Measurements from ENCODE around the gene CSF1. TPM values are rescaled to one million over a fixed set of nuclear protein-coding genes. Genes with fewer than 3 reads are reported as not detected.

CSF1 gene
- total and polyA plus RNA-seq, 2 experiments from 2014 or later = 1.4 to 3.5 TPM

DNA sequence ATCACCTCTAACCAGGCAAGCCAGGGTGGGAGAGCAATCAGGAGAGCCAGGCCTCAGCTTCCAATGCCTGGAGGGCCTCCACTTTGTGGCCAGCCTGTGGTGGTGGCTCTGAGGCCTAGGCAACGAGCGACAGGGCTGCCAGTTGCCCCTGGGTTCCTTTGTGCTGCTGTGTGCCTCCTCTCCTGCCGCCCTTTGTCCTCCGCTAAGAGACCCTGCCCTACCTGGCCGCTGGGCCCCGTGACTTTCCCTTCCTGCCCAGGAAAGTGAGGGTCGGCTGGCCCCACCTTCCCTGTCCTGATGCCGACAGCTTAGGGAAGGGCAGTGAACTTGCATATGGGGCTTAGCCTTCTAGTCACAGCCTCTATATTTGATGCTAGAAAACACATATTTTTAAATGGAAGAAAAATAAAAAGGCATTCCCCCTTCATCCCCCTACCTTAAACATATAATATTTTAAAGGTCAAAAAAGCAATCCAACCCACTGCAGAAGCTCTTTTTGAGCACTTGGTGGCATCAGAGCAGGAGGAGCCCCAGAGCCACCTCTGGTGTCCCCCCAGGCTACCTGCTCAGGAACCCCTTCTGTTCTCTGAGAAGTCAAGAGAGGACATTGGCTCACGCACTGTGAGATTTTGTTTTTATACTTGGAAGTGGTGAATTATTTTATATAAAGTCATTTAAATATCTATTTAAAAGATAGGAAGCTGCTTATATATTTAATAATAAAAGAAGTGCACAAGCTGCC lies 19.8 kb downstream of the CSF1 start:
- Histone ChIP-seq H3K36me3 (ENCODE audit: insufficient read depth) (no peaks in the 10 kb centered on the region), H3K79me2 (replicated peaks; ENCODE audit: insufficient read depth) (no peaks in the 10 kb centered on the region), H3K4me1 (ENCODE audit: insufficient read depth) (peaks cover 10% of the 10 kb centered on the region; the same call in 1 of the 2 replicates), H3F3A (replicated peaks; ENCODE audit: low read depth) (no peaks in the 10 kb centered on the region), H3K9me2 (ENCODE audit: insufficient read depth) (no peaks in the 10 kb centered on the region), H2AFZ (no peak overlapping the region), H4K20me1 (replicated peaks; ENCODE audit: insufficient read depth) (no peaks in the 10 kb centered on the region), H3K27me3 (ENCODE audit: insufficient read depth) (no peaks in the 10 kb centered on the region), H3K4me3 (no peak overlapping the region), H3K4me2 (no peak overlapping the region), H3K27ac (ENCODE audit: low read depth) (no peak overlapping the region)
- H3K27me3 Mint-ChIP-seq (ENCODE audit: insufficient read depth, low read depth, poor library complexity) = peaks cover 7% of the 10 kb centered on the region
- no peak overlapping the region for H3K4me3 Mint-ChIP-seq
- H3K36me3 Mint-ChIP-seq (ENCODE audit: low read depth) = no peaks in the 10 kb centered on the region
- H3K4me1 Mint-ChIP-seq = peaks cover 20% of the 10 kb centered on the region
- peak; percentile 15 for ATAC-seq
- no peaks in the 10 kb centered on the region; the same call in 2 of the 3 replicates for H3K9me3 Mint-ChIP-seq
- H3K27ac Mint-ChIP-seq = no peak overlapping the region; the same call in 1 of the 2 replicates
- TF ChIP-seq ZNF114 (CRISPR knock-in tag; IDR thresholded peaks at IDR 0.05) = no peak
- TF ChIP-seq, protein P1, sequence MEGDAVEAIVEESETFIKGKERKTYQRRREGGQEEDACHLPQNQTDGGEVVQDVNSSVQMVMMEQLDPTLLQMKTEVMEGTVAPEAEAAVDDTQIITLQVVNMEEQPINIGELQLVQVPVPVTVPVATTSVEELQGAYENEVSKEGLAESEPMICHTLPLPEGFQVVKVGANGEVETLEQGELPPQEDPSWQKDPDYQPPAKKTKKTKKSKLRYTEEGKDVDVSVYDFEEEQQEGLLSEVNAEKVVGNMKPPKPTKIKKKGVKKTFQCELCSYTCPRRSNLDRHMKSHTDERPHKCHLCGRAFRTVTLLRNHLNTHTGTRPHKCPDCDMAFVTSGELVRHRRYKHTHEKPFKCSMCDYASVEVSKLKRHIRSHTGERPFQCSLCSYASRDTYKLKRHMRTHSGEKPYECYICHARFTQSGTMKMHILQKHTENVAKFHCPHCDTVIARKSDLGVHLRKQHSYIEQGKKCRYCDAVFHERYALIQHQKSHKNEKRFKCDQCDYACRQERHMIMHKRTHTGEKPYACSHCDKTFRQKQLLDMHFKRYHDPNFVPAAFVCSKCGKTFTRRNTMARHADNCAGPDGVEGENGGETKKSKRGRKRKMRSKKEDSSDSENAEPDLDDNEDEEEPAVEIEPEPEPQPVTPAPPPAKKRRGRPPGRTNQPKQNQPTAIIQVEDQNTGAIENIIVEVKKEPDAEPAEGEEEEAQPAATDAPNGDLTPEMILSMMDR (conservative IDR thresholded peaks at IDR 0.05; ENCODE audit: low read depth in 2 of 2) = peak in 1 of 2 experiments; percentile 14; a peak in 1 of 4 replicates
- DNase-seq (ENCODE audit: low spot score) = peak; percentile 11

- Histone ChIP-seq H3K36me3 (ENCODE audit: insufficient read depth) (no peaks in the 10 kb centered on the region), H3K27me3 (ENCODE audit: insufficient read depth) (no peaks in the 10 kb centered on the region), H3K79me2 (replicated peaks; ENCODE audit: insufficient read depth) (no peaks in the 10 kb centered on the region), H3K4me1 (ENCODE audit: insufficient read depth) (peaks cover 10% of the 10 kb centered on the region; the same call in 1 of the 2 replicates), H3K4me2 (0 out of 2 replicates have a peak overlapping the region, but pooled peaks have one; percentile 34), H3F3A (replicated peaks; ENCODE audit: low read depth) (no peaks in the 10 kb centered on the region), H4K20me1 (replicated peaks; ENCODE audit: insufficient read depth) (no peaks in the 10 kb centered on the region), H3K9me2 (ENCODE audit: insufficient read depth) (no peaks in the 10 kb centered on the region), H2AFZ (no peak overlapping the region; the same call in 1 of the 2 replicates), H3K4me3 (no peak overlapping the region), H3K27ac (ENCODE audit: low read depth) (0 out of 2 replicates have a peak overlapping the region, but pooled peaks have one; percentile 30)
- H3K4me3 Mint-ChIP-seq = no peak overlapping the region
- H3K4me1 Mint-ChIP-seq = peaks cover 20% of the 10 kb centered on the region
- H3K9me3 Mint-ChIP-seq = no peaks in the 10 kb centered on the region; the same call in 2 of the 3 replicates
- peak; percentile 95 for DNase-seq (ENCODE audit: low spot score)
- H3K27ac Mint-ChIP-seq = peak overlapping the region; percentile 86
- peak; percentile 99 for ATAC-seq
- peaks cover 7% of the 10 kb centered on the region for H3K27me3 Mint-ChIP-seq (ENCODE audit: insufficient read depth, low read depth, poor library complexity)
- no peaks in the 10 kb centered on the region for H3K36me3 Mint-ChIP-seq (ENCODE audit: low read depth)
- TF ChIP-seq, protein P1 (conservative IDR thresholded peaks at IDR 0.05; ENCODE audit: low read depth in 2 of 2) = no peak
- TF ChIP-seq POLR2AphosphoS5 (IDR thresholded peaks at IDR 0.05; ENCODE audit: low read depth) (no peak), ZNF331 (CRISPR knock-in tag; IDR thresholded peaks at IDR 0.05; ENCODE audit: low read depth) (no peak), EZH2 (IDR thresholded peaks at IDR 0.05; ENCODE audit: low read depth, unreplicated experiment) (no peak), CREB1 (CRISPR knock-in tag; IDR thresholded peaks at IDR 0.05; ENCODE audit: low read depth) (no peak), ZNF114 (CRISPR knock-in tag; IDR thresholded peaks at IDR 0.05) (no peak), ETS1 (IDR thresholded peaks at IDR 0.05) (no peak), EZH2phosphoT487 (IDR thresholded peaks at IDR 0.05; ENCODE audit: unreplicated experiment) (no peak), NANOG (IDR thresholded peaks at IDR 0.05; ENCODE audit: borderline replicate concordance) (no peak), JUNB (IDR thresholded peaks at IDR 0.05; ENCODE audit: unreplicated experiment) (no peak), STAT1 (IDR thresholded peaks at IDR 0.05; ENCODE audit: unreplicated experiment) (no peak)
Measured at GRCh38 chr1:109931189-109931731, 20.6 kb downstream of the CSF1 start.

All from GM23338 (cell line).